OCI-LY1 (cell line): ENCODE results near the gene ARHGAP33.

ENCODE experiments used
- CTCF ChIP-seq: fragments of 200-600 bp; sonication (generic), shearing (Covaris generic); IDR thresholded peaks from 2 replicates; pipeline ENCODE4 v1.5.1; 2017; ENCODE audit warnings: mild to moderate bottlenecking, antibody characterized with exemption, low read length, moderate library complexity, mixed read lengths
- EZH2 ChIP-seq: fragments of 200-600 bp; sonication (generic), shearing (Covaris generic); IDR thresholded peaks from 2 replicates; pipeline ENCODE4 v1.8.0; 2017; ENCODE audit warnings: borderline replicate concordance, mixed run types, mild to moderate bottlenecking, antibody characterized with exemption, low read length, moderate library complexity, mixed read lengths

GRCh38 chr19:35813043-35813890 is 37.9 kb downstream of the ARHGAP33 start:
- TF ChIP-seq EZH2 (no peak), CTCF (no peak)
